Measurements from ENCODE around the gene DNASE1L1.

DNASE1L1 gene

GRCh38 chrX:154380787-154381186 lies 28.3 kb downstream of the DNASE1L1 start:
- DNase-seq, result no peak

- no peak for DNase-seq
Observed at GRCh38 chrX:154380153-154380552, 28.9 kb downstream of the DNASE1L1 start.

- DNase-seq, result no peak
Observed at GRCh38 chrX:154379569-154379951, 29.5 kb downstream of the DNASE1L1 start.

- DNase-seq, result peak; percentile 99
Observed at GRCh38 chrX:154378799-154379568, 30.1 kb downstream of the DNASE1L1 start, which contains the start of gene EMD. EMD (plus strand) TSS chrX:154379295; CDS start chrX:154379485, 190 bp downstream.

- no peak for DNase-seq
Observed at GRCh38 chrX:154378059-154378798, 30.8 kb downstream of the DNASE1L1 start.

GRCh38 chrX:154376774-154377173 lies 32.3 kb downstream of the DNASE1L1 start:
- no peak for DNase-seq

- no peak for DNase-seq
Observed at GRCh38 chrX:154375156-154375504, 33.9 kb downstream of the DNASE1L1 start.

GRCh38 chrX:154374313-154375155 lies 34.5 kb downstream of the DNASE1L1 start, which contains the start of gene FLNA:
FLNA (minus strand) TSS chrX:154374634; CDS start chrX:154371245, 3,389 bp downstream.
- no peak for DNase-seq

GRCh38 chrX:154373340-154374306 lies 35.4 kb downstream of the DNASE1L1 start:
- DNase-seq, result peak; percentile 35

GRCh38 chrX:154372612-154373022 lies 36.4 kb downstream of the DNASE1L1 start:
- no peak for DNase-seq

- DNase-seq, result no peak
Observed at GRCh38 chrX:154371789-154372300, 37.2 kb downstream of the DNASE1L1 start.

- DNase-seq, result peak; percentile 80
Observed at GRCh38 chrX:154371017-154371788, 37.9 kb downstream of the DNASE1L1 start.

GRCh38 chrX:154370300-154371016 lies 38.6 kb downstream of the DNASE1L1 start:
- no peak for DNase-seq

- DNase-seq, result peak; percentile 18
Observed at GRCh38 chrX:154369449-154370299, 39.4 kb downstream of the DNASE1L1 start.

- no peak for DNase-seq
Observed at GRCh38 chrX:154368630-154369448, 40.2 kb downstream of the DNASE1L1 start.

- no peak for DNase-seq
Observed at GRCh38 chrX:154367474-154368308, 41.4 kb downstream of the DNASE1L1 start.

- no peak for DNase-seq
Observed at GRCh38 chrX:154366666-154367055, 42.4 kb downstream of the DNASE1L1 start.
